GM10847 (cell line): ENCODE results near the gene PWWP2B.

Experiments used
- POLR2A ChIP-seq: IDR thresholded peaks from 2 replicates; pipeline ENCODE4 v1.6.1; 2011; ENCODE audit not compliant: insufficient read length; ENCODE audit errors: extremely low read depth

The PWWP2B gene

DNA sequence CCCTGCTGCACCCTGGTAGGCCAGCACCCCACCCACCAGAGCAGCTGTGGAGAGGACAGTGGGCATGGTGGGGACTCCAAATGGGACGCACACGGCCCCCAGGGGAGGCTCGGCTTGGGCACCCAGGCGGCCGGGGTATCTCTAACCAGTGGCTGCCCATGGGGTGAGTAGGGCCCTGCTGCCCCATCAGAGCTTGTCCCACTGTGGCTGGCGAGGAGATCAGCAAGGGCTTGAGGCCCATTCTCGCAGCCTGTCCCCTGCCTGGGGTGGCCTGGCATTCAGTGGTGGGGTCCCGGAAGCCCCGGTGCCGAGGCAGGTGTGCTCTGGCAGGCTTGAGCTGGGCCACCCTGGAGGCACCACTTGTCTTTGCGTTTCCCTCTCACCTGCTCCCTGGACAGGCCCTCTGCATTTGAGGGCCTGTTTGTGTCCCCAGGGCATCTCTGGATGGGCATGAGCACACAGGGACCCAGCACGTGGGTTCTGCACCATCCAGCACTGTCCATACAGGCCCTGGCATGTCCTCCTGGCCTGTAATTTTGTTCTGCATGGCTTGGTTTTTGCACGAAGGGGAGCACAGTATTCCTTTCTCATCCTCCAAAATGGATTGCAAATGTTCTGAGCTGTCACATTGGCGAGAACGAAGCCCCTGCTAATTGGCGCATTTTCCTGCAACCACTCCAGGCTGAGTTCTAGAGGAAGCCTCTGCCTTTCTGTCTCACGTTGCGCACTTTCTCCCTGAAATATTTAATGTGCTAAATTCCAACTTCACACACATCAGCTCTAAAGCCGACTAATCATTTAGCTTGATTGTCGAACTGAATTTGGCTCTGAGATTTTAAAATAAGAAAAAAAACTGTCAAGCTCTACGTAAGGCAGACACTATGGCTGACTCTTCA lies 27.2 kb downstream of the PWWP2B start:
- no peak for TF ChIP-seq POLR2A

DNA sequence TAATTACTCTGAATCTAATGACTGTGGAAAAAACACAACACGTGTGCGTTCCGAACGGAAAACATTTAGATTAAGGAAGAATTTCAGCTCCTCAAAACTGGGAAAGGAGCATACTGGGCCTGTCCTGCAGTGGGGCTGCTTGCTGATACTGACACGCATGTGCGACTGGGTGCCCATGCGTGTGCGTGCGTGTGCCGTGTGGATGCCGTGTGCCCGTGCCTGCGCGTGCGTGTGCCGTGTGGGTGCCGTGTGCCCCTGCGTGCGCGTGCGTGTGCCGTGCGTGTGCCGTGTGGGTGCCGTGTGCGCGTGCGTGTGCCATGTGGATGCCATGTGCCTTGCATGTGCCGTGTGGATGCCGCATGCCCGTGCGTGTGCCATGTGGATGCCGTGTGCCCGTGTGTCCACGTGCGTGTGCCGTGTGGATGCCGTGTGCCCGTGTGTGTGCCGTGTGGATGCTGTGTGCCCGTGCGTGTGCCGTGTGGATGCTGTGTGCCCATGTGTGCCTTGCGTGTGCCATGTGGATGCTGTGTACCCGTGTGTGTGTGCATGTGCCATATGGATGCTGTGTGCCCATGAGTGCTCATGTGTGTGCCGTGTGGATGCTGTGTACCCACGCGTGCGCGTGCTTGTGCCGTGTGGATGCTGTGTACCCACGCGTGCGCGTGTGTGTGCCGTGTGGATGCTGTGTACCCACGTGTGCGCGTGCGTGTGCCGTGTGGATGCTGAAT lies 28.2 kb downstream of the PWWP2B start:
- no peak for TF ChIP-seq POLR2A

DNA sequence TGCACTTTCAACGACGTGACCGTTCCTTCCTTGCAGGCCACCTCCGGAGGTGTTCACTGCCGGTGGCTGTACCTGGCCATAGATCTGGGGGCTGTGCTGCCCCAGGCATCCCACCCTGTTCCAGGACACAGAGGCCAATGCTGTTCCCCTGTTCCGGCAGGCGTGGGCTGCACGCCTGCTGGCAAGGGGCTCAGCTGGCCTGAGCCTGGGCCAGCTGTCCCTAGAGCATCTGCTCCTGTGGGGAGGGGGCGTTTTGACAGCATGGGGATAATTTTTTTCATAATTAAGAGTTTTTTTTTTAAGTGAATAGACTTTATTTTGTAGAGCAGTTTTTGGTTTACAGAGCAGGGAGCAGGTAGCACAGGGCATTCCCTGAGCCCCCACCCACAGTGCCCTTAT lies 28.8 kb downstream of the PWWP2B start:
- no peak for TF ChIP-seq POLR2A

DNA sequence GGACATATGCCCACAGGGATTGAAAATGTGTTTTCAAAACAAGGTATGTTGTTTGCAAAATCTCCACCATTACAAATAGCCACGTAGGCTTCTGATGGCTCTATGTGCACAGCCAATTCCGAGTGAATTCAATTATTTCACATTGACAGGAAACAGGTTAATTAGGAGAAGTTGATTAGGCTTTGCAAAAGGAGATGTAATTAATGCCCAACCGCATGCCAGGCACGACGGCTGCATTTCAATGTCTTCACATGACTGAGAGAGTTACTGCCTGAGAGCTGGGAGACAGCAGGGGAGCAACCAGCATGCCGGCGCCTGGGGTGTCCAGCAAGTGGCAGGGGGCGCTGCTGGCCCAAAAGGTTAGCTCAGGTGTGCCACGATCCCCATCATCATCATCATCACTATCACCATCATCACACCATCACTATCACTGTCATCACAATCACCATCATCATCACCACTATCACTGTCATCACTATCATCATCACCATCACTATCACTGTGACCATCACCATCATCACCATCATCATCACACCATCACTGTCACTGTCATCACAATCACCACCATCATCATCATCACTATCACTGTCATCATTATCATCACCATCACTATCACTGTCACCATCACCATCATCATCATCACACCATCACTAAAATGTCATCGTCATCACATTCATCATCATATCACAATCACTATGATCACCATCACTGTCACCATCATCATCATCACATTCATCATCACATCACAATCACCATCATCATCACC lies 30.2 kb downstream of the PWWP2B start:
- no peak for TF ChIP-seq POLR2A

DNA sequence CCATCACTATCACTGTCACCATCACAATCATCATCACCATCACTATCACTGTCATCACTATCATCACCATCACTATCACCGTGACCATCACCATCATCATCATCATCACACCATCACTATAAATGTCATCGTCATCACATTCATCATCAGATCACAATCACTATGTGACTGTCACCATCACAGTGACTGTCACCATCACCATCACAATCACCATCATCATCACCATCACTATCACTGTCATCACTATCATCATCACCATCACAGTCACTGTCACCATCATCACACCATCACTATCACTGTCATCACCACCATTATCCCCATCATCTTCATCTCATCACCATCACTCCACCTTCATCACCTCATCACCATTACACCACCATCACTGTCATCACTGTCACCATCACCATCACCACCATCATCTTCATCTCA lies 31.0 kb downstream of the PWWP2B start:
- TF ChIP-seq POLR2A, result no peak

DNA sequence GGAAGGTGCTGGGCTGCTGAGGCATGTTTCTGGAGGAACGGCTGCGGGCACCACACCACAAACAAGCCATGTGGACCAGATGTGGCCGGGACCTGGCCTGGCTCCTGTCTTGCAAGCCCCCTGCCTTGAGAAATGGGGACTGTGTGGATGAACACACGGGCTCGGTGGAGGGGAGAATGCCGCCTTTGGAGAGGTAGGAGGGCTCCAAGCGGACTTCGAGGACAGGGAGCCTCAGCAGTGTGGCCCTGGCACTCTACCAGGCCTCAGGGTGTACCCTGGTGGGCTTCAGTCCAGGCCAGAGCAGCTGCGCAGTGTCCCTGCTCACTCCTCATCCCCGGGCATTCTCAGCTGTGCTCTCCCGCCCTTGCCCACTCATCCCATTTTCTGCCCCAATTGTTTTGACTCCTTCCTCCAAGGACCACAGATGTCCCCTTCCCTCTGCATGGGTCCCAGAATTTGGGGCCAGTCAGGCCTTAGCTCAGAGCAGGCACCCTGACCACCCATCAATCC lies 31.5 kb downstream of the PWWP2B start:
- no peak for TF ChIP-seq POLR2A

DNA sequence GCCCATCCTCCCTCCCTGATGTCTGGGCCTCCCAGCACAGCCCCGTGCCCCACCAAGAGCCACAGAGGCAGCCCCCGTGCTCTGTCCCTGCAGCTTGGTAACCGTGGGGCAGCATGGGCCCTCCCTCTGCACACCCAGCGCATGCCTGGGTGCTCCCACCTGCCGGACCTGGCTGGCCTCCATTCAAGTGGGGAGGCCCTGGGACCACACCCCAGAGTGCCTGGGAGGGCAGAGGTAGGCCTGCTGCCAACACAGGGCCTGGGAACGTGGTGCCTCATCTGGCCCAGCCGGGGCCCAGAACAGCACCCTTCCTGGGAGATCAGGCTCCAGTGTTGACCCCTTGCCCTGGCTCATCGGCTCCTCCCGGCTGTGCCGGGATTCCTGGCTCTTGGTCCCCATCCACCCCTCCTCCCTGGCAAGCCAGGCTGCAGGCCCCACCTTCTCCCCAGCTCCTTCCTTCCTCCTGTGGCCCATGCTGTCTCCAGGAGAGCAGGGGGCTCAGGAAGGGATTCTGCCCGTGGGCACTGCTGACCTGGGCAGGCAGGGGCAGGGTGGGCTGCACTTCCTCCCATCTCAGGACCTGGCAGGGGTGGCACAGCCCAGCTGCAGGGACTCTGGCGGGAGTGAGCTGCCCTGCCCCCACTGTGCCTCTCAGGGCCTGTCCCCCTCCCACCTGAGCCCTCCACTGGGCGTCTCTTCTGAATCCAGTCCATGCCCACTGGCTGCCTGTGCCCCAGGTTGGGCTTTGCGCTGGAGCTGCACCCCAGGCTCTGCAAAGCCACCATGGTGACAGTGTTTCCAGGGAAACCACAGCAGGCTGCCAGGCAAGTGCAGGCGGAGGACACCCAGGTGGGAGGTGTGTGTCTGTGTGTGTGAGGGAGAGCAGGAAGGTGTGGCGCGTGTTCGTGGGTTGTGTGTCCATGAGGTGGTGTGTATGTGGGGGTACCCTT lies 32.6 kb downstream of the PWWP2B start:
- TF ChIP-seq POLR2A, result no peak

DNA sequence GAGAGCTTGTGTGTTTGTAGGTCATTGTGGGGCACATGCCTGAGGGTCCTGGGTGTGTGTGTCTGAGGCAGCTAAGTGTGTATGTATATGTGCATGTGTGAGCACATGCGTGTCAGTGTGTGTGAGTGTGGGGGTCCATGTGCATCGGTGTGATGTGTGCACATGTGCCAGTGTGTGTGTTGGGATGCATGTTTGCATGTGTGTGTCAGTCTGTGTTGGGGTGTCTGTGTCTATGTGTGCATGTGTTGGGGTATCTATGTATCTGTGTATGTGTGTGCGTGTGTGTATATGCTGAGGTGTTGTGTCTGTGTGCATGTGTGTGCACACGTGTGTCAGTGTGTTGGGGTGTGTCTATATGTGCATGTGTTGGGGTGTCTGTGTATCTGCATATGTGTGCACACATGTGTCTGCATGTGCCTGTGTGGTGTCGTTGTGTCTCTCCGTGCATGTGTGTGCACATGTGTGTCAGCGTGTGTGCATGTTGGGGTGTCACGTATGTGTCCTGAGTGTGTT lies 33.3 kb downstream of the PWWP2B start:
- no peak for TF ChIP-seq POLR2A

DNA sequence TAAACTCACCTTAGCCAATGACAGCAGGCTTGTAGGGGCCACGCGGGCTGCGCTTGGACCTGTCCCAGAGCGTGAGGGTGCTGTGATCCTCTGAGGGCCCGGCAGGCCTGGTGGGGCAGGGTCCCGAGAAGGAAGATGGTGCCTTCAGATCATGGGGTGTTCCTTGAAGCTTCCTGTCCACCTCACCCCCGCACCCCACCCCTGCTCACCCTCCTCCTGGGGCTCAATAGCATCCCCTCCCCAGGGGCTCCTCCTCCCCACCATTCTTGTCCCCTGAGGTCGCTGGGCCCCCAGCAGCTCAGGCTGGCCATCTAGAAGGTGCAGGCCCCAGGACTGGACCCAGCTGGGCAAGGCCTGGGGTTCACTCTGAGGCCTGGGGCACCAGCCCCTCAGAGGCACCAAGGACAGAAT lies 33.9 kb downstream of the PWWP2B start:
- no peak for TF ChIP-seq POLR2A

DNA sequence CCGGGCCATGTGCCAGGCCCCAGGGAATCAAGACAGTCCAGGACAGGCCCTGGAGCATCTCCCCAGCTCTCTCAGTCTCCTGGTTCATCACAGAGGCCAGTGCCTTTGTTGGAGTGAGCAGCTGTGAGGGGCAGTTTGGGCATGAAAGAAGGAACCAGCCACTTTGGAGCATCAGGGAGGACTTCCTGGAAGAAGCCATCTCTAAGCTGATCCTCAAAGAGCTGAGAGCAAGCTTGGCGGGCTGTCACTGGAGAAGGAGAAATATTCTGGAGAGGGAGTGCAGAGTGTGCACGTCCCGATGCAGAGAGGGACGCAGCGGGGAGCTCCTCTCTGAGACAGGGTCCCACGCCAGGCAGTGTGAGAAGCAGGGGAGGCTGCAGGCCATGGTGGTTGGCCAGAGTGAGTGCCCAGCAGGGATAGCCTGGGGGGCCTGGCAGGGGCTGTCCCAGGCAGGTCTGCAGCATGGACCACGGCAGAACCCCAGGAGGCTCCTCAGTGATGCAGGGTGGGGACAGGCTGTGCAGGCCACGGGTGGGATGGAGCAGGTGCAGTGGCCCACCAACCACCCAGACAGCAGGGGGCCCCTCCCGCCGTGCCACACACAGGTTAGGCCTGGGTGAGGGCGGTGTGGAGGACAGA lies 34.7 kb downstream of the PWWP2B start:
- no peak for TF ChIP-seq POLR2A

DNA sequence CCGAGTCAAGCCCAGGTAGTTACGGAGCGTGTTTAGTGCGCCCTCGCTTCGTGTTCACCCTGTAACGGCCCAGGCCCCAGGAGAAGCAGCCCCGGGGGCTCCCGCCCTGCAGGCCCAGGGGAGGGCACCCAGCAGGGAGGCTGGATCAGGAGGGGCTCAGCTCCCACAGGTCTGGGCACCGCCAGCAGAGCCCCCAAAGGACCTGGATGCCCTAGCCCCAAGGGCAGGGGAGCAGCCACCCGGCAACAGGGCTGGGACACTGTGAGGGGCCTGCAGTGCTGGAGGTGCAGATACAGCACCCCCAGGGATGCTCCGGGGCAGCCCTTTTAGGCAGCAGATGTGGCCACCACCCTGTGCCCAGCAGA lies 35.2 kb downstream of the PWWP2B start:
- TF ChIP-seq POLR2A, result no peak

DNA sequence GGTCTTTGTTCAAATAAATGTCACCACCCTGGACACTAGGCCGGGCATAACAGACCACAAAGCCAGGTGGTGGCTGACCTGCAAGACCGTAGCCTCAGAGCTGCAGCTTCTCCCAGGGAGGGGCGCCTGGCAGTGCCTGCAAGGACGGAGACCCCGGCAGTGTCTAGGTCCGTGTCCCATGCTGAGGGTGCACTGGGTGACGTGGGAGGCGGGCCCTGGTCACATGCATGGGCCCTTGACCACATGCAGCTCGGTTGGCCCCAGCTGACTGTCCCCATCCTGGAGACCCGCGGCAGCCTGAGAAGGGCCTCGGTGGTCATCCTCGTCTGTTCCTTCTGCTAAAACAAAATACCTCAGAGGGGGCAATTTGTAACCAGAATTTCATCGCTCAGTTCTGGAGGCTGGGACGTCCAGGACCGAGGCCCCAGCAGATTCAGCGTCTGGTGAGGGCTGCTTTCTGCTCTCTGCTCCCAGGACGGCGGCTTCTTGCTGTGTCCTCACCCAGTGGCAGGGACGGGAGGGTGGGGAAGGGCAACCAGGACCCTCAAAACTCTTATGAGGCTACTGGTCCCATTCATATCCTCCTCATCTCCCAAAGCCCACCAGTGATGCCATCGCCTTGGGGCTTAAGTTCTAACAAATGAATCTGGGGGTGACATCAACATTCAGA lies 36.8 kb downstream of the PWWP2B start:
- no peak for TF ChIP-seq POLR2A

DNA sequence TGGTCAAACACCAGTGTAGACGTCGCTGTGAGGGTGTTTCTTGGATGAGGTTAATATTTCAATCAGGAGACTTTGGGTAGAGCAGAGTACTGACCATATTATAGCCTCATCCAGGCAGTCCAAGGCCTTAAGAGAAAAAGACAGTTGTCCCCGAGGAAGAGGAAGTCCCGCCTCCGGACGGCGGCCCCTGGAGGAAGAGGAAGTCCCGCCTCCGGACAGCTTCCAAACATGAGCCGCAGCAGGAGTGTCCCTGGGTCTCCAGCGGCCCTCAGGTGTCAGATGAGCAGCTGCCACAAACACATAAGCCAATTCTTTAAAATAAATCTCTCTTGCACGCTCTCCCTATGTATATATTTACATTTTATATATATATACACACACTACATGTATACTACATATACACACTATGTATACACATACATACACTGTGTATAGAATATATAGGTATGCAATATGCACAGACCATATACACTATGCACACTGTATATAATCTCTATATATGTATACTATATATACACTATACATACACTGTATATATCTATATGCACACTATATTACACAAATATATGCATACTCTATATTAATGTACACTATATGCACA lies 37.5 kb downstream of the PWWP2B start:
- TF ChIP-seq POLR2A, result no peak
